ENCODE measurements around the gene DMD.

The DMD gene

DNA sequence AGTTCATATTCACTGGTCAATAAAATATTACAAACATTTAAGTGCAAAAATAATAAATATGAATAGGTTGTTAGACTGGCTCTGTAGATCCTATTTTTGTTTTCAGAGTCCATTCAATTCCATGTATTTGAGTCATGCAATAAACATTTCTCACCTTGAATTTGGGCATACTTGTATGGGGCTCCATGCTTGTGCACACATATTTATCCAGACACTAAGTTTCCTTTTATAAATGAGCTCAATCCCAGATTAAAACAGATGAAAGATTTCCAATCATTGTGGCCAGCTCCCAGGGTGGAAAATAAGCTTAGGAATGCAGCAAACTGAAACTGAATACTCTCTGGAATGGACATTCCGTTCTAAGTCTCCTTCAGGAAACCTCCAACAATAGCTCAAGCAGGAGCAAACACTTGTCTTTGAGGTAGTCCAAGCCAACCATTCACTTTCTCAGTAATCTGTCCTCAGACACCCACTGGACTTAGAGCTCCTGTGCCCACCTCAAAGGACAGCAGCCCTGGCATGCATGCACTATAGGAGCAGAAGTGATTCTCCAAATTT lies 16.4 kb downstream of the DMD start:
- no peak overlapping the region for H2AFZ ChIP-seq (ENCODE audit: low read length)
- no peaks in the 10 kb centered on the region for H3K9me3 ChIP-seq (ENCODE audit: insufficient read depth, low read depth, low read length)
- no peaks in the 10 kb centered on the region for H3K27me3 ChIP-seq (ENCODE audit: insufficient read depth, low read length, poor library complexity, severe bottlenecking)
- no peaks in the 10 kb centered on the region for H3K9me2 ChIP-seq (replicated peaks; ENCODE audit: low read depth, low read length)
- no peaks in the 10 kb centered on the region for H3K4me1 ChIP-seq (ENCODE audit: insufficient read depth, low read length, poor library complexity, severe bottlenecking)
- H3K79me2 ChIP-seq (ENCODE audit: insufficient read depth, low read length): no peaks in the 10 kb centered on the region
- H3K4me3 ChIP-seq (ENCODE audit: low read length, poor library complexity, severe bottlenecking): no peak overlapping the region
- no peak overlapping the region for H3K4me2 ChIP-seq (ENCODE audit: low read depth, low read length, poor library complexity, severe bottlenecking)
- no peak overlapping the region for H3K9ac ChIP-seq (ENCODE audit: low read depth, low read length, poor library complexity, severe bottlenecking)
- TF ChIP-seq, protein P1, sequence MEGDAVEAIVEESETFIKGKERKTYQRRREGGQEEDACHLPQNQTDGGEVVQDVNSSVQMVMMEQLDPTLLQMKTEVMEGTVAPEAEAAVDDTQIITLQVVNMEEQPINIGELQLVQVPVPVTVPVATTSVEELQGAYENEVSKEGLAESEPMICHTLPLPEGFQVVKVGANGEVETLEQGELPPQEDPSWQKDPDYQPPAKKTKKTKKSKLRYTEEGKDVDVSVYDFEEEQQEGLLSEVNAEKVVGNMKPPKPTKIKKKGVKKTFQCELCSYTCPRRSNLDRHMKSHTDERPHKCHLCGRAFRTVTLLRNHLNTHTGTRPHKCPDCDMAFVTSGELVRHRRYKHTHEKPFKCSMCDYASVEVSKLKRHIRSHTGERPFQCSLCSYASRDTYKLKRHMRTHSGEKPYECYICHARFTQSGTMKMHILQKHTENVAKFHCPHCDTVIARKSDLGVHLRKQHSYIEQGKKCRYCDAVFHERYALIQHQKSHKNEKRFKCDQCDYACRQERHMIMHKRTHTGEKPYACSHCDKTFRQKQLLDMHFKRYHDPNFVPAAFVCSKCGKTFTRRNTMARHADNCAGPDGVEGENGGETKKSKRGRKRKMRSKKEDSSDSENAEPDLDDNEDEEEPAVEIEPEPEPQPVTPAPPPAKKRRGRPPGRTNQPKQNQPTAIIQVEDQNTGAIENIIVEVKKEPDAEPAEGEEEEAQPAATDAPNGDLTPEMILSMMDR (conservative IDR thresholded peaks at IDR 0.05; ENCODE audit: low read length): no peak
- no peak for TF ChIP-seq EZH2phosphoT487 (IDR thresholded peaks at IDR 0.05; ENCODE audit: borderline replicate concordance)
- no peaks in the 10 kb centered on the region for H4K20me1 ChIP-seq (ENCODE audit: insufficient read depth, low read length, poor library complexity, severe bottlenecking)
- H3F3A ChIP-seq (ENCODE audit: low read depth): no peaks in the 10 kb centered on the region
- H3K36me3 ChIP-seq (ENCODE audit: insufficient read depth, low read length): no peaks in the 10 kb centered on the region

DNA sequence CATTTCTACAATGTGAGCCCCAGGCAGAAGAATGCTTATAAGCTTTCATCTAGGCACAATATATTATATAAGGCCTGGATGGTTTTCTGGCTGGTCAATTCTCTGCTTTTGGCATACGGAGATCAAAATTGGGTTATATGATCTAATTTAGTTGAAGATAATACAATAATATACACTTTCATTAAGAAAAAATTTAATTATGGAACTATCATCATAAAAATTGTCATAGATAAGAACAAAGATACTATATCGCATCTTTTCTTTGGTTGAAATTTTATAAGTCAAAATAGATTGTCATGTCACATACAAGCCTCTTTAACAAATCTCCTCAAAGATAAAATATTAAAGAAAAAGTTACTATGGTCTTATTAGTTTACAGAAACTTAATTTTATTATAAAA lies 17.1 kb downstream of the DMD start:
- TF ChIP-seq, protein P1 (conservative IDR thresholded peaks at IDR 0.05; ENCODE audit: low read length): no peak
- no peak for TF ChIP-seq EZH2phosphoT487 (IDR thresholded peaks at IDR 0.05; ENCODE audit: borderline replicate concordance)
- H3K9me3 ChIP-seq (ENCODE audit: insufficient read depth, low read depth, low read length): no peaks in the 10 kb centered on the region
- H3K4me1 ChIP-seq (ENCODE audit: insufficient read depth, low read length, poor library complexity, severe bottlenecking): no peaks in the 10 kb centered on the region
- H3K79me2 ChIP-seq (ENCODE audit: insufficient read depth, low read length): no peaks in the 10 kb centered on the region
- H4K20me1 ChIP-seq (ENCODE audit: insufficient read depth, low read length, poor library complexity, severe bottlenecking): no peaks in the 10 kb centered on the region
- no peak overlapping the region for H3K9ac ChIP-seq (ENCODE audit: low read depth, low read length, poor library complexity, severe bottlenecking)
- H2AFZ ChIP-seq (ENCODE audit: low read length): no peak overlapping the region
- no peaks in the 10 kb centered on the region for H3F3A ChIP-seq (ENCODE audit: low read depth)
- H3K27me3 ChIP-seq (ENCODE audit: insufficient read depth, low read length, poor library complexity, severe bottlenecking): no peaks in the 10 kb centered on the region
- no peak overlapping the region for H3K4me2 ChIP-seq (ENCODE audit: low read depth, low read length, poor library complexity, severe bottlenecking)
- no peaks in the 10 kb centered on the region for H3K9me2 ChIP-seq (replicated peaks; ENCODE audit: low read depth, low read length)
- H3K36me3 ChIP-seq (ENCODE audit: insufficient read depth, low read length): no peaks in the 10 kb centered on the region
- no peak overlapping the region for H3K4me3 ChIP-seq (ENCODE audit: low read length, poor library complexity, severe bottlenecking)

DNA sequence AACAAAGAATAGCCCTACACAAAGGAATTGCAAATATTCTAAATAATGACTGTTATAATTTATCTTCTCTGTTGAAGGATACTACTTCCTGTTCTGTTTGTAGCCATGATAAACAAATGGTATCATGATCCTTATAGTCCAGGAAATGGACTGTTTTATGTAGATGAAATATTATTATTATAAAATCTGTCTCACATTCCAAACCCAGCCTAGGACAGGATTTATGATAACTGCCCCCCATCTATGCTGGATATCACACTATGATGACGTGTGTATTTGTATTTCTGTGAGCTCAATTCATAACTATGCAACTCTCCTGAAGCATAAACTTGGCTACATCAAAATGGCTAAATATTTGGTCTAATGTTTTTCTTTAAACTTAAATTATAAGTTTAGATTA lies 21.3 kb downstream of the DMD start:
- no peak overlapping the region for H3K4me3 ChIP-seq (ENCODE audit: low read length, poor library complexity, severe bottlenecking)
- no peak overlapping the region for H3K9ac ChIP-seq (ENCODE audit: low read depth, low read length, poor library complexity, severe bottlenecking)
- no peaks in the 10 kb centered on the region for H3K9me2 ChIP-seq (replicated peaks; ENCODE audit: low read depth, low read length)
- H3K79me2 ChIP-seq (ENCODE audit: insufficient read depth, low read length): no peaks in the 10 kb centered on the region
- no peaks in the 10 kb centered on the region for H3K4me1 ChIP-seq (ENCODE audit: insufficient read depth, low read length, poor library complexity, severe bottlenecking)
- no peaks in the 10 kb centered on the region for H3K9me3 ChIP-seq (ENCODE audit: insufficient read depth, low read depth, low read length)
- no peaks in the 10 kb centered on the region for H3K36me3 ChIP-seq (ENCODE audit: insufficient read depth, low read length)
- no peaks in the 10 kb centered on the region for H4K20me1 ChIP-seq (ENCODE audit: insufficient read depth, low read length, poor library complexity, severe bottlenecking)
- no peak overlapping the region for H2AFZ ChIP-seq (ENCODE audit: low read length)
- no peaks in the 10 kb centered on the region for H3F3A ChIP-seq (ENCODE audit: low read depth)
- TF ChIP-seq, protein P1 (conservative IDR thresholded peaks at IDR 0.05; ENCODE audit: low read length): no peak
- TF ChIP-seq EZH2phosphoT487 (IDR thresholded peaks at IDR 0.05; ENCODE audit: borderline replicate concordance): no peak
- H3K4me2 ChIP-seq (ENCODE audit: low read depth, low read length, poor library complexity, severe bottlenecking): no peak overlapping the region
- no peaks in the 10 kb centered on the region for H3K27me3 ChIP-seq (ENCODE audit: insufficient read depth, low read length, poor library complexity, severe bottlenecking)
